Esophagus muscularis mucosa (tissue), 4 donors: ENCODE results near the gene PRSS33. TPM values are rescaled to one million over a fixed set of nuclear protein-coding genes. Genes with fewer than 3 reads are reported as not detected.

Experiments used
- DNase-seq: peaks from one replicate; pipeline ENCODE4 v3.0.0-alpha.2; 2017; ENCODE audit errors: extremely low spot score
- H3K27ac ChIP-seq, 4 donors: fragments of 200-600 bp; sonication (generic); replicated peaks in 1 of 4; 1 replicate in 3 of 4; 2 replicates in 1 of 4; pipeline ENCODE4 v1.5.1; 2016 to 2019; ENCODE audit warnings: mild to moderate bottlenecking in 1 of 4
- H3K27me3 ChIP-seq, 4 donors: fragments of 200-600 bp; sonication (generic); one replicate each; pipeline versions ENCODE4 v1.5.1 to v1.6.0; 2016 to 2019
- H3K36me3 ChIP-seq, 4 donors: fragments of 200-600 bp; sonication (generic); one replicate each; pipeline ENCODE4 v1.5.1; 2016 to 2019
- H3K4me1 ChIP-seq, 4 donors: fragments of 200-600 bp; sonication (generic); one replicate each; pipeline ENCODE4 v1.5.1; 2016 to 2019
- H3K4me3 ChIP-seq, 4 donors: fragments of 200-600 bp; sonication (generic); 1 replicate in 2 of 4; 2 replicates in 2 of 4; pipeline ENCODE4 v1.5.1; 2016 to 2019; ENCODE audit warnings: mild to moderate bottlenecking in 4 of 4, moderate library complexity in 1 of 4
- H3K9me3 ChIP-seq, 4 donors: fragments of 200-600 bp; sonication (generic); 1 replicate in 3 of 4; 2 replicates in 1 of 4; pipeline ENCODE4 v1.5.1; 2016 to 2019
- EP300 ChIP-seq: sonication (generic); formaldehyde crosslinking; IDR thresholded peaks from one replicate; pipeline ENCODE4 v1.6.1; 2017; ENCODE audit warnings: antibody characterized with exemption
- POLR2A ChIP-seq: fragments of 450-650 bp; IDR thresholded peaks from one replicate; pipeline ENCODE4 v1.6.1; 2017; ENCODE audit warnings: antibody characterized with exemption, moderate library complexity, mild to moderate bottlenecking, low read depth
- POLR2AphosphoS5 ChIP-seq, 2 donors: sonication (generic); formaldehyde crosslinking; IDR thresholded peaks; one replicate each; pipeline ENCODE4 v1.6.1; 2017; ENCODE audit warnings: antibody characterized with exemption in 2 of 2
- WGBS: methylation state at CpG from one replicate; pipeline ENCODE4 v1.1.5; 2018; 5-methylcytosine and 5-hydroxymethylcytosine counted together
- intact Hi-C: fragments of 100-400 bp; cut with DNase I; formaldehyde crosslinking; loops from one replicate; pipeline ENCODE4 v1.15.1; 2023
- total RNA-seq, 4 donors: library from RNA; depleted of rRNA; stranded (reverse); fragments of >200 nt; gene quantifications; one replicate each; pipeline versions ENCODE4 v1.1.0 to v1.2.1, GENCODE V29; 2016
- TF ChIP-seq, protein P1 (sequence below), 3 experiments: fragments of 200-600 bp in 2 of 3; fragments of 450-650 bp in 1 of 3; sonication (generic) in 2 of 3; IDR thresholded peaks; one replicate each; pipeline ENCODE4 v1.5.1; 2017 to 2019; ENCODE audit warnings: antibody characterized with exemption in 3 of 3, mild to moderate bottlenecking in 2 of 3, moderate library complexity in 1 of 3

PRSS33 gene
- total RNA-seq, 4 donors from 2014 or later: not detected

DNA sequence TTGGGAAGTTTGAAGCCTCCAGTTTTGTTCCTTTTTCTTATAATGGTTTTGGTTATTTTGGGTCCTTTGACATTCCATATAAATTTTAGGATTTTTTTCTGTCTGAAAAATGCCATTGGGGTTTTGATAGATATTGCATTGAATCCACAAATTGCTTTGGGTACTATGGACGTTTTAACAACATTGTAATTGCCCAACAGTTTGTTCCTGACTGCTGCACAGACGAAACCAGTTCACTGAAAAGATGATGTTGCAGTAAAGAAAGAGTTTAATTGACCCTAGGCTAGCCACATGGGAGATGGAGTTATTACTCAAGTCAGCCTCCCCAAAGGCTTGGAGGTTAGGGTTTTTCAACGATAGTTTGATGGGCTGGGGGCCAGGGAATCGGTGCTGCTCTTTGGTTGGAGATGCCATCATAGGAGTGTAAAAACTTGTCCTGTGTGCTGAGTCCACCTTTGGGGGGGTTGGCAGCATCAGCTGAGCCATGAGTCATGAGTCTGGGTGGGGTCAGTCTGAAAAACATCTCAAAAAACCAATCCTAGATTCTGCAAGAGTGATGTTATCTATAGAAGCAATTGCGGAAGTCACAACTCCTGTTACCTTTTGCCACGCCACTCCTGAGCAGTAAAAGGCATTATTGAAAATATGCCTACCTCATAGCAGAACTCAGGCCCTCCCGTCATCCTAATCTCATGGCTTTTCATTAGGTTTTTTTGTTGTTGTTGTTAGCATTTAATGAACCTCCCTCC, 8.2 kb upstream of the PRSS33 start:
- Histone ChIP-seq H3K9me3 (no peaks in the 10 kb centered on the region), H3K4me3 (no peak overlapping the region), H3K36me3 (no peaks in the 10 kb centered on the region), H3K27me3 (peaks cover 0 to 66% (median 2%) of the 10 kb centered on the region in 4 donors), H3K4me1 (no peaks in the 10 kb centered on the region), H3K27ac (no peak overlapping the region)
- TF ChIP-seq POLR2AphosphoS5 (IDR thresholded peaks at IDR 0.05): no peak
- no peak for TF ChIP-seq POLR2A
- no peak for TF ChIP-seq EP300
- intact Hi-C loops: no loop called here
- no peak for DNase-seq
- 73% methylated on average over 7 of the region's 7 CpGs for WGBS

DNA sequence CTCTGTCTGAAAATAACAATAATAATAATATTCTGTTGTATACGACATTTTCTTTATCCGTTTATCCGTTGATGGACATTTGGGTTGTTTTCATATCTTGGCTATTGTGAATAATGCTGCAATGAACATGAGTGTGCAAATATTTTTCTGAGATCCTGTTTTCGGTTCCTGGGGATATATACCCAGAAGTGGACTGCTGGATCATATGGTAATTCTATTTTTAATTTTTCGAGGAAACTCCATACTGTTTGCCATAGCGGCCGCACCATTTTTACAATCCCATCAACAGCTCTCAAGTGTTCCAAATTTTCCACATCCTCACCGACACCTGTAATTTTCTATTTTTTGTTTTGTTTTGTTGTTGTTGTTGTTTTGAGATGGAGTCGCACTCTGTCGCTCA, 5.6 kb upstream of the PRSS33 start:
- no peaks in the 10 kb centered on the region for H3K9me3 ChIP-seq
- TF ChIP-seq, protein P1, sequence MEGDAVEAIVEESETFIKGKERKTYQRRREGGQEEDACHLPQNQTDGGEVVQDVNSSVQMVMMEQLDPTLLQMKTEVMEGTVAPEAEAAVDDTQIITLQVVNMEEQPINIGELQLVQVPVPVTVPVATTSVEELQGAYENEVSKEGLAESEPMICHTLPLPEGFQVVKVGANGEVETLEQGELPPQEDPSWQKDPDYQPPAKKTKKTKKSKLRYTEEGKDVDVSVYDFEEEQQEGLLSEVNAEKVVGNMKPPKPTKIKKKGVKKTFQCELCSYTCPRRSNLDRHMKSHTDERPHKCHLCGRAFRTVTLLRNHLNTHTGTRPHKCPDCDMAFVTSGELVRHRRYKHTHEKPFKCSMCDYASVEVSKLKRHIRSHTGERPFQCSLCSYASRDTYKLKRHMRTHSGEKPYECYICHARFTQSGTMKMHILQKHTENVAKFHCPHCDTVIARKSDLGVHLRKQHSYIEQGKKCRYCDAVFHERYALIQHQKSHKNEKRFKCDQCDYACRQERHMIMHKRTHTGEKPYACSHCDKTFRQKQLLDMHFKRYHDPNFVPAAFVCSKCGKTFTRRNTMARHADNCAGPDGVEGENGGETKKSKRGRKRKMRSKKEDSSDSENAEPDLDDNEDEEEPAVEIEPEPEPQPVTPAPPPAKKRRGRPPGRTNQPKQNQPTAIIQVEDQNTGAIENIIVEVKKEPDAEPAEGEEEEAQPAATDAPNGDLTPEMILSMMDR (IDR thresholded peaks at IDR 0.05): no peak
- no peak for TF ChIP-seq POLR2A
- no peak for TF ChIP-seq EP300
- no peak for TF ChIP-seq POLR2AphosphoS5 (IDR thresholded peaks at IDR 0.05)
- no peak overlapping the region for H3K27ac ChIP-seq
- no peaks in the 10 kb centered on the region for H3K36me3 ChIP-seq
- peaks cover 0 to 69% (median 5%) of the 10 kb centered on the region in 4 donors for H3K27me3 ChIP-seq
- 81% methylated on average over 10 of the region's 10 CpGs for WGBS
- H3K4me3 ChIP-seq: no peak overlapping the region
- no peak for DNase-seq
- intact Hi-C loops: no loop called here
- H3K4me1 ChIP-seq: no peaks in the 10 kb centered on the region

DNA sequence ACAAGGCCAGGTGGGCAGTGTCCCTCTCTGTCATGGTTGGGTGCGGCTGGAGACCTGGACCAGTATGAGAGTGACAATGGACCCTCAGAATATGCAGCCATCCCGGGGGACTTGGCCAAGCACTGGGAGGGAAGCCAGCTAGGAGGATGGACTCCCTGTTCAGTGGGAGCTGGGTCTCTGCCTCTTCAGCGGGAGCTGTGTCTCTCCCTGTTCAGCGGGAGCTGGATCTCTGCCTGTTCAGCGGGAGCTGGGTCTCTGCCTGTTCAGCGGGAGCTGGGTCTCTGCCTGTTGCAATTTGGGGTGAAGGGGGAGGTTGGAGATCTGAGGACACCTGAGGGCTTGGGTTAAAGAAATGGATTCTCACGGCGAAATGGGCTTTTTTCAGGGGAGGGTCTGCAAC, 3.8 kb upstream of the PRSS33 start:
- DNase-seq: no peak

DNA sequence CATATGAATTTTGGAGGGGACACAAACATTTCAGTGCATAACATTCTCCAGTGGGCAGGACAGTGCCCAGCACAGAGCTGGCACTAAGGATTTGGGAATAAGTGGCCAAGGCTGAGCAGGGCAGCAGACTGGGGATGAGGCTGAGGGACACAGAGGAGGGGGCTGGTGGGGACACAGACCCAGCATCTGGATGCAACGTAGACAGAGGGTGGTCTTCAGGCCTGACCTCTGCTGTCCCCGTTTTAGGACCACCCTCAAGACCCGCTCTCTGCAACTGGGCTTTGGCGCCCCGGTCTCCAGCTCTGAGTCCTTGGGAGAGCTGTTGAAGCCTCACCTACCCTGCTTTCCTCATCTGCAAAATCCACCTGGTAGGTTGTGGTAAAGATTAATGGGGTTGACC, 3.3 kb upstream of the PRSS33 start:
- TF ChIP-seq, protein P1 (IDR thresholded peaks at IDR 0.05): no peak
- TF ChIP-seq EP300 (no peak), POLR2A (no peak), POLR2AphosphoS5 (IDR thresholded peaks at IDR 0.05) (no peak)
- intact Hi-C loops: no loop called here
- Histone ChIP-seq H3K36me3 (no peaks in the 10 kb centered on the region), H3K27ac (no peak overlapping the region), H3K9me3 (no peaks in the 10 kb centered on the region), H3K4me1 (peaks cover 0 to 4% (median 3%) of the 10 kb centered on the region in 4 donors), H3K27me3 (peaks cover 0 to 85% (median 19%) of the 10 kb centered on the region in 4 donors), H3K4me3 (no peak overlapping the region)
- DNase-seq: no peak
- 76% methylated on average over 5 of the region's 5 CpGs for WGBS

More for the DNA sequence above, 3.8 kb upstream of the PRSS33 start:
- intact Hi-C loops: no loop called here
- H3K27ac ChIP-seq: no peak overlapping the region
- TF ChIP-seq EP300 (no peak), POLR2A (no peak), POLR2AphosphoS5 (IDR thresholded peaks at IDR 0.05) (no peak)
- TF ChIP-seq, protein P1 (IDR thresholded peaks at IDR 0.05): no peak
- no peaks in the 10 kb centered on the region for H3K4me1 ChIP-seq
- H3K36me3 ChIP-seq: no peaks in the 10 kb centered on the region
- H3K4me3 ChIP-seq: no peak overlapping the region
- WGBS: 71% methylated on average over 8 of the region's 8 CpGs
- no peaks in the 10 kb centered on the region for H3K9me3 ChIP-seq
- H3K27me3 ChIP-seq: peaks cover 0 to 81% (median 13%) of the 10 kb centered on the region in 4 donors

DNA sequence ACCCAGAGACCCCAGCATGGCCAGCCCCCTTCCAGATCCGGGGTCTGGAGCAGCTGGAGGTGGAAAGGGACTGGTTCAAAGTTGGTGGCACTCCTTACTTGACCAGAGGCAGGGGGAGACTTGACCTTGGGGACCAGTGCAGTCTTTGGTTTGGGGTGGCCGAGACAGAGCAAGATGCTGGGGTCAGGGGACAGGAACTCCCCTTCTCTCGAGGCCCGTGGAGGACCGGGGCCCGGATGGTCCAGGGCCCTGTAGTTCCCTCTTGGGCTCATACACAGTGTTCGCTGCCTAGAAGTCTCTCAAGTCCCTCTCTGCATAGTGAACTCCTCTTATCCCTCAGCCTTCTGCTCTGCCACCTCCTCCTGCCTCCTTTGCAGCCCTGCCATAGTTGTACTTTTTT, 601 bp upstream of the PRSS33 start:
- Histone ChIP-seq H3K36me3 (no peaks in the 10 kb centered on the region), H3K4me3 (no peak overlapping the region), H3K27me3 (peaks cover 0 to 89% (median 31%) of the 10 kb centered on the region in 4 donors), H3K27ac (no peak overlapping the region), H3K9me3 (no peaks in the 10 kb centered on the region), H3K4me1 (peaks cover 6 to 14% (median 12%) of the 10 kb centered on the region in 4 donors)
- WGBS: 43% methylated on average over 7 of the region's 7 CpGs
- intact Hi-C loops: no loop called here
- DNase-seq: no peak
- TF ChIP-seq POLR2A (no peak), EP300 (no peak), POLR2AphosphoS5 (IDR thresholded peaks at IDR 0.05) (no peak)
- TF ChIP-seq, protein P1 (IDR thresholded peaks at IDR 0.05): no peak
